ENCODE results near the gene FOXP4. TPM values are rescaled to one million over a fixed set of nuclear protein-coding genes. Genes with fewer than 3 reads are reported as not detected.

The FOXP4 gene
- total RNA-seq, 1 experiment from 2014 or later = 32.3 TPM

GRCh38 chr6:41594766-41595165 is 48.6 kb downstream of the FOXP4 start:
- Histone ChIP-seq H3K36me3 (ENCODE audit: control insufficient read depth in 1 of 2, insufficient read depth in 2 of 2, low read length in 2 of 2) (peaks cover 4 to 12% of the 10 kb centered on the region in 2 experiments; a peak in 2 of 4 replicates), H3K4me2 (ENCODE audit: low read length) (no peak overlapping the region), H3K9ac (ENCODE audit: low read length) (no peak overlapping the region), H2AFZ (ENCODE audit: low read depth, low read length, poor library complexity, severe bottlenecking) (no peak overlapping the region), H3K79me2 (ENCODE audit: insufficient read depth, low read length) (no peaks in the 10 kb centered on the region), H4K20me1 (ENCODE audit: insufficient read depth) (no peaks in the 10 kb centered on the region), H3K9me2 (ENCODE audit: insufficient read depth) (no peaks in the 10 kb centered on the region), H3K4me1 (ENCODE audit: control insufficient read depth in 1 of 2, insufficient read depth in 2 of 2, low read length in 2 of 2) (peaks cover 0 to 3% of the 10 kb centered on the region in 2 experiments; a peak in 1 of 4 replicates), H3K27me3 (ENCODE audit: insufficient read depth, low read length) (no peaks in the 10 kb centered on the region), H3K4me3 (replicated peaks in 1 of 2; ENCODE audit: low read depth in 1 of 2, low read length in 2 of 2) (no peak overlapping the region), H3K27ac (ENCODE audit: low read depth, low read length) (no peak overlapping the region), H3K9me3 (ENCODE audit: control insufficient read depth in 1 of 2, insufficient read depth in 1 of 2, low read depth in 1 of 2, low read length in 2 of 2) (no peaks in the 10 kb centered on the region)
- RAD21 ChIA-PET (ENCODE audit: low non-redundant PET in 1 of 2, low total read pairs in 2 of 2, uncharacterized antibody in 2 of 2, unreplicated experiment in 2 of 2) = no interaction called here
- CTCF ChIA-PET = interaction anchor here (0.8 to 1.2 kb wide), 4 partner anchors 8 to 227 kb away, joined by 3 to 5 read pairs (median 4); no protein-coding TSS in a partner anchor
- intact Hi-C loops (cut with micrococcal nuclease) = no loop called here
- DNase-seq (ENCODE audit: low read depth, low spot score) (no peak), ATAC-seq (no peak)
- no TSS peak for BruUV-seq (replicated peaks)
- POLR2A ChIA-PET = no interaction called here
- TF ChIP-seq REST (IDR thresholded peaks at IDR 0.05; ENCODE audit: low read depth) (no peak), ATF3 (IDR thresholded peaks at IDR 0.05) (no peak), EZH2 (IDR thresholded peaks at IDR 0.05) (no peak), ZNF274 (IDR thresholded peaks at IDR 0.05; ENCODE audit: low read depth, low read length) (no peak), ELF1 (IDR thresholded peaks at IDR 0.05; ENCODE audit: borderline replicate concordance, low read depth) (no peak), SIN3A (IDR thresholded peaks at IDR 0.05; ENCODE audit: low read depth) (no peak), EZH2phosphoT487 (IDR thresholded peaks at IDR 0.05; ENCODE audit: borderline replicate concordance) (no peak), FOSL1 (IDR thresholded peaks at IDR 0.05; ENCODE audit: low read depth) (no peak), POLR2A (IDR thresholded peaks at IDR 0.05; ENCODE audit: borderline replicate concordance, extremely low read depth, insufficient read depth, insufficient read length) (no peak), POLR2AphosphoS5 (IDR thresholded peaks at IDR 0.05; ENCODE audit: low read depth, low read length) (no peak), MAX (IDR thresholded peaks at IDR 0.05) (no peak), JUND (IDR thresholded peaks at IDR 0.05) (no peak), RAD21 (IDR thresholded peaks at IDR 0.05; ENCODE audit: low read depth) (no peak), ZBTB33 (IDR thresholded peaks at IDR 0.05; ENCODE audit: extremely low read depth, insufficient replicate concordance, low read length) (no peak), YY1 (IDR thresholded peaks at IDR 0.05; ENCODE audit: extremely low read depth, insufficient replicate concordance, low read depth, low read length) (no peak), CEBPB (IDR thresholded peaks at IDR 0.05; ENCODE audit: low read depth) (no peak), CBX3 (IDR thresholded peaks at IDR 0.05; ENCODE audit: low read depth) (no peak), SRF (IDR thresholded peaks at IDR 0.05; ENCODE audit: low read depth) (no peak), TCF7L2 (IDR thresholded peaks at IDR 0.05; ENCODE audit: borderline replicate concordance, extremely low read depth, insufficient read depth, insufficient read length) (no peak), EGR1 (IDR thresholded peaks at IDR 0.05; ENCODE audit: low read depth) (no peak)

Data from HCT116 (cell line).